Spleen (tissue), 7 donors: ENCODE results near the gene ALX4.

Experiments
- CTCF ChIP-seq, 11 experiments: fragments of 200-600 bp in 7 of 11; fragments of 450-650 bp in 4 of 11; sonication (generic) in 4 of 11; IDR thresholded peaks in 8 of 11; conservative IDR thresholded peaks in 3 of 11; 1 replicate in 7 of 11; 2 replicates in 4 of 11; pipeline versions ENCODE4 v1.4.0 to v1.8.0; 2016 to 2021; ENCODE audit warnings: antibody characterized with exemption in 11 of 11, inconsistent platforms in 4 of 11, mild to moderate bottlenecking in 1 of 11
- POLR2A ChIP-seq, 3 donors: fragments of 450-650 bp; IDR thresholded peaks; one replicate each; pipeline ENCODE4 v1.5.1; 2017; ENCODE audit warnings: antibody characterized with exemption in 3 of 3, mild to moderate bottlenecking in 1 of 3
- POLR2AphosphoS5 ChIP-seq, 3 donors: sonication (generic); formaldehyde crosslinking; IDR thresholded peaks; one replicate each; pipeline ENCODE4 v1.5.1; 2017; ENCODE audit warnings: antibody characterized with exemption in 3 of 3
- donor health status: DM: no; HTN: no; CAD: no; lungs with moderate emphysema.
- donor health status: DM: no; HTN: no; CAD: no.
- donor health status: DM: no; HTN: no; CAD: no.

- no peak for TF ChIP-seq POLR2A (IDR thresholded peaks at IDR 0.05)
- TF ChIP-seq CTCF (IDR thresholded peaks at IDR 0.05 in 8 of 11, conservative IDR thresholded peaks at IDR 0.05 in 3 of 11), result no peak
- no peak for TF ChIP-seq POLR2AphosphoS5 (IDR thresholded peaks at IDR 0.05)
Observed at GRCh38 chr11:44255406-44256071, 54.4 kb downstream of the ALX4 start.
